GM12878 (cell line): Measurements from ENCODE around the gene CNNM4. TPM values are rescaled to one million over a fixed set of nuclear protein-coding genes. Genes with fewer than 3 reads are reported as not detected.

Experiments used
- ATAC-seq: fragments of 200-7000 bp; cut with Tn5 transposase; 3 replicates; pipeline ENCODE4 v1.9.1; 2020; ENCODE audit warnings: mild to moderate bottlenecking, moderate library complexity
- BruUV-seq: library from RNA; stranded (reverse); fragments of 400-500 nt; replicated peaks from 2 replicates; lab custom pipeline; 2021; lab: Mats Ljungman, UMichigan
- CTCF ChIA-PET: fragments of 300-600 bp; sonication (Branson Sonifier 250); formaldehyde crosslinking; extraction: SDS; loops from one replicate; lab custom pipeline; 2021; ENCODE audit warnings: inconsistent platforms; lab: Yijun Ruan, JAX
- POLR2A ChIA-PET: fragments of 350-600 bp; formaldehyde crosslinking; extraction: SDS; loops from one replicate; lab custom pipeline; 2021; ENCODE audit warnings: inconsistent platforms; lab: Charles Lee
- RAD21 ChIA-PET: fragments of 300-600 bp; sonication (Branson Sonifier 250); formaldehyde crosslinking; loops from one replicate; lab custom pipeline; 2023; ENCODE audit warnings: antibody characterized with exemption; ENCODE audit not compliant: unreplicated experiment; lab: Charles Lee
- SMC1A ChIA-PET: fragments of 300-600 bp; sonication (Branson Sonifier 250); formaldehyde crosslinking; loops from one replicate; lab custom pipeline; 2023; ENCODE audit not compliant: unreplicated experiment, uncharacterized antibody; lab: Charles Lee
- DNase-seq: peaks from one replicate; pipeline ENCODE4 v3.0.0-alpha.2; 2011; ENCODE audit warnings: low read depth, low spot score
- FAIRE-seq: peaks from 3 replicates; lab custom pipeline; 2011; peaks lifted over from hg19 to GRCh38; lab: Jason Lieb, UNC
- H2AFZ ChIP-seq: 2 replicates; pipeline ENCODE4 v1.6.0; 2011; ENCODE audit warnings: low read depth, low read length, control low read depth; ENCODE audit not compliant: control insufficient read depth
- H3K27ac ChIP-seq: 2 replicates; pipeline ENCODE4 v1.5.1; 2011; ENCODE audit warnings: control low read depth; ENCODE audit not compliant: control insufficient read depth, insufficient read depth
- H3K27me3 ChIP-seq, 2 experiments: replicated peaks in 1 of 2; 2 replicates each; pipeline versions ENCODE4 v1.6.0 to v1.6.1; 2011; ENCODE audit warnings: low read length in 1 of 2; ENCODE audit not compliant: control insufficient read depth in 2 of 2, insufficient read depth in 2 of 2
- H3K36me3 ChIP-seq, 2 experiments: 2 replicates each; pipeline ENCODE4 v1.5.1; 2011; ENCODE audit warnings: low read length in 1 of 2; ENCODE audit not compliant: control insufficient read depth in 2 of 2, insufficient read depth in 2 of 2
- H3K4me1 ChIP-seq: 2 replicates; pipeline ENCODE4 v1.6.1; 2011; ENCODE audit warnings: mild to moderate bottlenecking, low read length, moderate library complexity, mixed read lengths; ENCODE audit not compliant: control insufficient read depth, insufficient read depth
- H3K4me2 ChIP-seq: 2 replicates; pipeline ENCODE4 v1.6.0; 2011; ENCODE audit warnings: control low read depth; ENCODE audit not compliant: control insufficient read depth, insufficient read depth
- H3K4me3 ChIP-seq: fragments of 200-600 bp; sonication (generic); 2 replicates; pipeline ENCODE4 v1.5.1; 2016
- H3K79me2 ChIP-seq: 2 replicates; pipeline ENCODE4 v1.6.0; 2011; ENCODE audit warnings: low read length; ENCODE audit not compliant: control insufficient read depth, insufficient read depth
- H3K9ac ChIP-seq: 2 replicates; pipeline ENCODE4 v1.8.0; 2011; ENCODE audit warnings: low read length, control low read depth, mixed read lengths; ENCODE audit not compliant: control insufficient read depth, insufficient read depth
- H3K9me3 ChIP-seq: replicated peaks from 3 replicates; pipeline ENCODE4 v1.5.1; 2011; ENCODE audit warnings: mild to moderate bottlenecking, low read length; ENCODE audit not compliant: control insufficient read depth, insufficient read depth
- H4K20me1 ChIP-seq: 2 replicates; pipeline ENCODE4 v1.6.0; 2011; ENCODE audit not compliant: control insufficient read depth, insufficient read depth
- ATF7 ChIP-seq: fragments of 450-650 bp; IDR thresholded peaks from 2 replicates; pipeline ENCODE4 v1.6.1; 2016; ENCODE audit warnings: low read depth, mild to moderate bottlenecking
- BCL11A ChIP-seq: IDR thresholded peaks from 2 replicates; pipeline ENCODE4 v1.6.1; 2011; ENCODE audit warnings: low read depth, low read length
- CHD1 ChIP-seq: IDR thresholded peaks from 2 replicates; pipeline ENCODE4 v1.6.1; 2012; ENCODE audit warnings: low read depth, low read length, improper control_type of control experiment
- EGR1 ChIP-seq, 2 experiments: IDR thresholded peaks; 1 replicate in 1 of 2; 2 replicates in 1 of 2; pipeline ENCODE4 v1.6.1; 2011 to 2012; ENCODE audit warnings: low read depth in 2 of 2, low read length in 2 of 2, borderline replicate concordance in 1 of 2, mild to moderate bottlenecking in 1 of 2, moderate library complexity in 1 of 2
- ETV6 ChIP-seq, 2 experiments: fragments of 450-650 bp in 1 of 2; IDR thresholded peaks in 1 of 2; conservative IDR thresholded peaks in 1 of 2; 2 replicates each; pipeline ENCODE4 v1.6.1; 2014; ENCODE audit warnings: antibody characterized with exemption in 1 of 2, borderline replicate concordance in 1 of 2, low read depth in 1 of 2, mild to moderate bottlenecking in 1 of 2, moderate library complexity in 1 of 2
- FOS ChIP-seq: IDR thresholded peaks from 3 replicates; pipeline ENCODE4 v1.6.1; 2011; ENCODE audit warnings: borderline replicate concordance; ENCODE audit not compliant: insufficient read length; ENCODE audit errors: extremely low read depth
- KAT2A ChIP-seq: conservative IDR thresholded peaks from 2 replicates; pipeline ENCODE4 v1.6.1; 2011; ENCODE audit warnings: low read depth, low read length; ENCODE audit not compliant: control insufficient read depth
- KLF5 ChIP-seq: fragments of 450-650 bp; IDR thresholded peaks from 2 replicates; pipeline ENCODE4 v1.6.1; 2014; ENCODE audit warnings: mild to moderate bottlenecking; ENCODE audit not compliant: partially characterized antibody
- MTA2 ChIP-seq: fragments of 450-650 bp; IDR thresholded peaks from 2 replicates; pipeline ENCODE4 v1.6.1; 2016; ENCODE audit warnings: low read depth, mild to moderate bottlenecking, moderate library complexity
- NFXL1 ChIP-seq: fragments of 450-650 bp; IDR thresholded peaks from 2 replicates; pipeline ENCODE4 v1.6.1; 2017; ENCODE audit warnings: antibody characterized with exemption, mild to moderate bottlenecking, borderline replicate concordance
- NR2C1 ChIP-seq: fragments of 450-650 bp; IDR thresholded peaks from 2 replicates; pipeline ENCODE4 v1.6.1; 2017; ENCODE audit warnings: antibody characterized with exemption, mild to moderate bottlenecking, moderate library complexity
- NR2F1 ChIP-seq: fragments of 450-650 bp; conservative IDR thresholded peaks from 2 replicates; pipeline ENCODE4 v1.6.1; 2017; ENCODE audit warnings: mild to moderate bottlenecking
- RBBP5 ChIP-seq: fragments of 200-600 bp; sonication (generic); conservative IDR thresholded peaks from 2 replicates; pipeline ENCODE4 v1.6.1; 2016
- RCOR1 ChIP-seq: conservative IDR thresholded peaks from 2 replicates; pipeline ENCODE4 v1.6.1; 2012; ENCODE audit warnings: low read depth, low read length, improper control_type of control experiment
- SMC3 ChIP-seq: IDR thresholded peaks from 2 replicates; pipeline ENCODE4 v1.6.1; 2011; ENCODE audit warnings: low read length, improper control_type of control experiment, borderline replicate concordance
- SUPT20H ChIP-seq: IDR thresholded peaks from 2 replicates; pipeline ENCODE4 v1.6.1; 2011; ENCODE audit warnings: low read depth, mild to moderate bottlenecking, low read length, moderate library complexity, borderline replicate concordance; ENCODE audit not compliant: control insufficient read depth
- TCF12 ChIP-seq: IDR thresholded peaks from 2 replicates; pipeline ENCODE4 v1.6.1; 2011; ENCODE audit warnings: low read depth, mild to moderate bottlenecking, low read length
- ZBED1 ChIP-seq: IDR thresholded peaks from 2 replicates; pipeline ENCODE4 v1.6.1; 2016; ENCODE audit warnings: borderline replicate concordance
- ZNF207 ChIP-seq: fragments of 450-650 bp; IDR thresholded peaks from 2 replicates; pipeline ENCODE4 v1.6.1; 2014; ENCODE audit warnings: antibody characterized with exemption, mild to moderate bottlenecking, borderline replicate concordance
- WGBS: methylation state at CpG from one replicate; pipeline ENCODE4 v1.1.6; 2016; ENCODE audit warnings: low lambda C conversion rate; ENCODE audit not compliant: insufficient replicate concordance, insufficient coverage; ENCODE audit errors: missing lambda C conversion rate; 5-methylcytosine and 5-hydroxymethylcytosine counted together
- in situ Hi-C: fragments of 300-500 bp; cut with MboI; formaldehyde crosslinking; loops from 9 replicates; pipeline ENCODE4 v1.14.3; 2018; ENCODE audit warnings: mixed read lengths
- intact Hi-C: fragments of 100-400 bp; cut with micrococcal nuclease; formaldehyde crosslinking; loops from one replicate; pipeline ENCODE4 v1.14.2; 2022; ENCODE audit not compliant: unreplicated experiment
- polyA plus RNA-seq, 11 experiments: library from polyadenylated mRNA; depleted of rRNA in 4 of 11; unstranded in 6 of 11; stranded (reverse) in 5 of 11; fragments of >200 nt; fragmentation: Nextera tagmentation in 4 of 11; fragmentation: Illumina TruSeq in 1 of 11; extraction: Ambion mirVana in 4 of 11; extraction: Trizol in 1 of 11; gene quantifications; 1 replicate in 1 of 11; 2 replicates in 10 of 11; pipeline versions ENCODE4 v1.2.1 to v1.2.3, GENCODE V29; 2011 to 2016; ENCODE audit warnings: inconsistent platforms in 2 of 11, missing spikeins in 2 of 11, low read depth in 1 of 11
- total RNA-seq, 4 experiments: library from RNA; depleted of rRNA in 3 of 4; stranded (reverse); fragments of >200 nt in 3 of 4; fragmentation: Illumina TruSeq in 1 of 4; extraction: Trizol in 1 of 4; gene quantifications; 2 replicates each; pipeline versions ENCODE4 v1.2.1 to v1.2.3, GENCODE V29; 2013 to 2021
- TF ChIP-seq, protein P1 (sequence below): IDR thresholded peaks from 2 replicates; pipeline ENCODE4 v1.6.1; 2012; ENCODE audit warnings: low read depth, low read length, improper control_type of control experiment
- TF ChIP-seq, protein P2 (sequence below): fragments of 450-650 bp; IDR thresholded peaks from 2 replicates; pipeline ENCODE4 v1.6.1; 2016; ENCODE audit warnings: mild to moderate bottlenecking

The CNNM4 gene
- total and polyA plus RNA-seq, 10 of the 15 experiments (the other 5 are each of a cell fraction or from before 2014, with no cell fraction given), result 2.4 to 13.8 (median 8.1) TPM

DNA sequence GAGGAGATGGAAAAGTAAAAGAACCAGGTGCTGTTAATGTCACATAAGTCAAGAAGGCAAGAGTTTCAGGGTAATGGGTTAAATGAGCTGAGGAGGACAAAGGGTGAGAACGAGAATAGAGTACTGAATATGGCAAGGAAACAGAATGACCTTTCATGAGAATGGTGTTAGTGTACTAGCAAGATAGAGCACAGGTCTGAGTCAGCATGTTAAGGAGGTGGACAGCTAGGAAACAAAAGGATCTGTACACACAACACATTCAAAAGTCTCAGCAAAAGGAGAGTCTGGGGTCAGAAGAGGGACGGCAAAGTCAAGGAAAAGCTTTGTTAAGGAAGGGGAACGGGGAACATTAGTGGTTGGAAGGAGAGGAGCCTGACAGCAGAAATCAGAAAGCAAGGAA, 49.7 kb upstream of the CNNM4 start (continued):
- TF ChIP-seq, protein P1, sequence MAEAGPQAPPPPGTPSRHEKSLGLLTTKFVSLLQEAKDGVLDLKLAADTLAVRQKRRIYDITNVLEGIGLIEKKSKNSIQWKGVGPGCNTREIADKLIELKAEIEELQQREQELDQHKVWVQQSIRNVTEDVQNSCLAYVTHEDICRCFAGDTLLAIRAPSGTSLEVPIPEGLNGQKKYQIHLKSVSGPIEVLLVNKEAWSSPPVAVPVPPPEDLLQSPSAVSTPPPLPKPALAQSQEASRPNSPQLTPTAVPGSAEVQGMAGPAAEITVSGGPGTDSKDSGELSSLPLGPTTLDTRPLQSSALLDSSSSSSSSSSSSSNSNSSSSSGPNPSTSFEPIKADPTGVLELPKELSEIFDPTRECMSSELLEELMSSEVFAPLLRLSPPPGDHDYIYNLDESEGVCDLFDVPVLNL, result no peak
- TF ChIP-seq ZNF207, result no peak
- TF ChIP-seq, all 136 proteins: peak for 0

DNA sequence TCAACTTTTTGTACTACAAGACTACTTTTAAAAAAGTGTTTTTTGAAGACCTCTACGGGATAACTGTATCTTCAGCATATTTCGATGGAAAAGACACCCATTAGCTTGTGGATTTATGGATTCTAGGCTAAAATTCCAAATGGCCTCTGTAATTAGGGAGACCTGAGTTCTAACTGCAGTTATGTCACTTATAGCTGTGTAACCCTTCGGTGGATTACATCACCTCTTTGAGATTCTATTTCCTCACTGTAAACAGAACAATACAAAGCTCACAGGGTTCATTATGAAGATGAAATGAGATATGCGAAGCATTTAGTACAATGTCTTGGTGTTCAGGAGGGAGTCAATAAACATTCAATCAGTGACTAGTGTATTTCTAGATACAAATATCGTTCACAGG, 45.0 kb upstream of the CNNM4 start:
- TF ChIP-seq, protein P2, sequence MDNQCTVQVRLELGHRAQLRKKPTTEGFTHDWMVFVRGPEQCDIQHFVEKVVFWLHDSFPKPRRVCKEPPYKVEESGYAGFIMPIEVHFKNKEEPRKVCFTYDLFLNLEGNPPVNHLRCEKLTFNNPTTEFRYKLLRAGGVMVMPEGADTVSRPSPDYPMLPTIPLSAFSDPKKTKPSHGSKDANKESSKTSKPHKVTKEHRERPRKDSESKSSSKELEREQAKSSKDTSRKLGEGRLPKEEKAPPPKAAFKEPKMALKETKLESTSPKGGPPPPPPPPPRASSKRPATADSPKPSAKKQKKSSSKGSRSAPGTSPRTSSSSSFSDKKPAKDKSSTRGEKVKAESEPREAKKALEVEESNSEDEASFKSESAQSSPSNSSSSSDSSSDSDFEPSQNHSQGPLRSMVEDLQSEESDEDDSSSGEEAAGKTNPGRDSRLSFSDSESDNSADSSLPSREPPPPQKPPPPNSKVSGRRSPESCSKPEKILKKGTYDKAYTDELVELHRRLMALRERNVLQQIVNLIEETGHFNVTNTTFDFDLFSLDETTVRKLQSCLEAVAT, result no peak
- TF ChIP-seq FOS, result no peak
- no peak for TF ChIP-seq CHD1
- TF ChIP-seq NR2F1, result no peak
- no peak for TF ChIP-seq ETV6 (conservative IDR thresholded peaks at IDR 0.05 in 1 of 2, IDR thresholded peaks at IDR 0.05 in 1 of 2; ENCODE audit: borderline replicate concordance in 1 of 2, low read depth in 1 of 2)
- TF ChIP-seq RCOR1, result no peak
- no peak for TF ChIP-seq TCF12
- TF ChIP-seq RBBP5, result no peak
- TF ChIP-seq KAT2A, result no peak
- no peak for TF ChIP-seq ATF7
- TF ChIP-seq, protein P1, result no peak
- no peak for TF ChIP-seq SUPT20H
- no peak for TF ChIP-seq BCL11A
- no peak for TF ChIP-seq EGR1 (IDR thresholded peaks at IDR 0.05; ENCODE audit: borderline replicate concordance in 1 of 2, low read depth in 2 of 2, low read length in 2 of 2)
- no peak for TF ChIP-seq NFXL1
- TF ChIP-seq SMC3, result no peak
- no peak for TF ChIP-seq ZBED1
- TF ChIP-seq MTA2, result no peak
- TF ChIP-seq NR2C1, result no peak
- no peak for TF ChIP-seq KLF5
- TF ChIP-seq, all 136 proteins: peak for 0
- no TSS peak for BruUV-seq
- Histone ChIP-seq H2AFZ (no peak overlapping the region), H3K27me3 (no peaks in the 10 kb centered on the region), H3K4me3 (no peak overlapping the region), H4K20me1 (no peaks in the 10 kb centered on the region), H3K36me3 (peaks cover 0 to 8% of the 10 kb centered on the region in 2 experiments; a peak in 2 of 4 replicates), H3K9ac (no peak overlapping the region), H3K79me2 (no peaks in the 10 kb centered on the region), H3K27ac (no peak overlapping the region), H3K9me3 (no peaks in the 10 kb centered on the region), H3K4me2 (no peak overlapping the region), H3K4me1 (no peaks in the 10 kb centered on the region)
- SMC1A ChIA-PET, result no interaction called here
- intact Hi-C loops, result no loop called here
- 97% methylated on average over 5 of the region's 5 CpGs for WGBS
- RAD21 ChIA-PET, result no interaction called here
- ATAC-seq, result no peak
- no peak for FAIRE-seq
- DNase-seq, result no peak
- CTCF ChIA-PET, result no interaction called here
- in situ Hi-C loops, result no loop called here
- POLR2A ChIA-PET, result no interaction called here
